Body of pancreas (tissue), 4 donors: ENCODE data around the gene IDI1.

ENCODE experiments used
- POLR2A ChIP-seq, 3 donors: fragments of 450-650 bp; IDR thresholded peaks; one replicate each; pipeline ENCODE4 v1.6.1; 2016; ENCODE audit warnings: antibody characterized with exemption in 3 of 3, mild to moderate bottlenecking in 2 of 3
- TF ChIP-seq, protein P1 (sequence below), 7 experiments: fragments of 450-650 bp in 4 of 7; fragments of 200-600 bp in 3 of 7; sonication (generic) in 3 of 7; IDR thresholded peaks; one replicate each; pipeline ENCODE4 v1.5.1; 2016 to 2019; ENCODE audit warnings: antibody characterized with exemption in 7 of 7

GRCh38 chr10:1047937-1048336, 982 bp downstream of the IDI1 start:
- TF ChIP-seq, protein P1, sequence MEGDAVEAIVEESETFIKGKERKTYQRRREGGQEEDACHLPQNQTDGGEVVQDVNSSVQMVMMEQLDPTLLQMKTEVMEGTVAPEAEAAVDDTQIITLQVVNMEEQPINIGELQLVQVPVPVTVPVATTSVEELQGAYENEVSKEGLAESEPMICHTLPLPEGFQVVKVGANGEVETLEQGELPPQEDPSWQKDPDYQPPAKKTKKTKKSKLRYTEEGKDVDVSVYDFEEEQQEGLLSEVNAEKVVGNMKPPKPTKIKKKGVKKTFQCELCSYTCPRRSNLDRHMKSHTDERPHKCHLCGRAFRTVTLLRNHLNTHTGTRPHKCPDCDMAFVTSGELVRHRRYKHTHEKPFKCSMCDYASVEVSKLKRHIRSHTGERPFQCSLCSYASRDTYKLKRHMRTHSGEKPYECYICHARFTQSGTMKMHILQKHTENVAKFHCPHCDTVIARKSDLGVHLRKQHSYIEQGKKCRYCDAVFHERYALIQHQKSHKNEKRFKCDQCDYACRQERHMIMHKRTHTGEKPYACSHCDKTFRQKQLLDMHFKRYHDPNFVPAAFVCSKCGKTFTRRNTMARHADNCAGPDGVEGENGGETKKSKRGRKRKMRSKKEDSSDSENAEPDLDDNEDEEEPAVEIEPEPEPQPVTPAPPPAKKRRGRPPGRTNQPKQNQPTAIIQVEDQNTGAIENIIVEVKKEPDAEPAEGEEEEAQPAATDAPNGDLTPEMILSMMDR (IDR thresholded peaks at IDR 0.05): no peak
- TF ChIP-seq POLR2A (IDR thresholded peaks at IDR 0.05): no peak
